Body of pancreas (tissue), 4 donors: ENCODE data around the gene SNRK. TPM values are rescaled to one million over a fixed set of nuclear protein-coding genes. Genes with fewer than 3 reads are reported as not detected.

Source experiments
- ATAC-seq: fragments of 150-250 bp; one replicate; pipeline ENCODE4 v1.9.1; 2016
- DNase-seq, 4 donors: peaks; one replicate each; pipeline ENCODE4 v3.0.0-alpha.2; 2019
- H3K27ac ChIP-seq, 4 donors: fragments of 200-600 bp; sonication (generic); 1 replicate in 3 of 4; 2 replicates in 1 of 4; pipeline versions ENCODE4 v1.5.1 to v1.6.1; 2016 to 2019; ENCODE audit warnings: mild to moderate bottlenecking in 1 of 4, mixed read lengths in 1 of 4, moderate library complexity in 1 of 4
- H3K27me3 ChIP-seq, 2 donors: fragments of 200-600 bp; sonication (generic); one replicate each; pipeline ENCODE4 v1.6.0; 2016; ENCODE audit warnings: mild to moderate bottlenecking in 1 of 2
- H3K36me3 ChIP-seq, 2 donors: fragments of 200-600 bp; sonication (generic); replicated peaks in 1 of 2; 2 replicates each; pipeline ENCODE4 v1.5.1; 2016; ENCODE audit warnings: low read depth in 2 of 2; ENCODE audit not compliant: insufficient read depth in 1 of 2
- H3K4me1 ChIP-seq: fragments of 200-600 bp; sonication (generic); one replicate; pipeline ENCODE4 v1.6.0; 2016
- H3K4me3 ChIP-seq, 2 donors: fragments of 200-600 bp; sonication (generic); 1 replicate in 1 of 2; 2 replicates in 1 of 2; pipeline ENCODE4 v1.5.1; 2016 to 2019
- H3K9me3 ChIP-seq, 3 donors: fragments of 200-600 bp; sonication (generic); 1 replicate in 2 of 3; 2 replicates in 1 of 3; pipeline ENCODE4 v1.5.1; 2016
- POLR2A ChIP-seq, 3 donors: fragments of 450-650 bp; IDR thresholded peaks; one replicate each; pipeline ENCODE4 v1.6.1; 2016; ENCODE audit warnings: antibody characterized with exemption in 3 of 3, mild to moderate bottlenecking in 2 of 3
- WGBS, 2 donors: methylation state at CpG; one replicate each; pipeline ENCODE4 v1.1.5; 2017; 5-methylcytosine and 5-hydroxymethylcytosine counted together
- intact Hi-C: fragments of 100-400 bp; cut with DNase I; formaldehyde crosslinking; loops from one replicate; pipeline ENCODE4 v1.15.1; 2023
- total RNA-seq, 2 donors: library from RNA; depleted of rRNA; stranded (reverse); fragments of >200 nt; gene quantifications; one replicate each; pipeline ENCODE4 v1.1.0, GENCODE V29; 2016
- TF ChIP-seq, protein P1 (sequence below), 7 experiments: fragments of 450-650 bp in 4 of 7; fragments of 200-600 bp in 3 of 7; sonication (generic) in 3 of 7; IDR thresholded peaks; one replicate each; pipeline ENCODE4 v1.5.1; 2016 to 2019; ENCODE audit warnings: antibody characterized with exemption in 7 of 7

The SNRK gene
- total RNA-seq, 2 donors from 2014 or later: 22.4 to 25.7 TPM

GRCh38 chr3:43328653-43329052 is 42.3 kb downstream of the SNRK start:
- no peak overlapping the region for H3K4me3 ChIP-seq
- DNase-seq (no peak), ATAC-seq (no peak)
- H3K9me3 ChIP-seq: no peaks in the 10 kb centered on the region
- no peak for TF ChIP-seq POLR2A (IDR thresholded peaks at IDR 0.05)
- TF ChIP-seq, protein P1, sequence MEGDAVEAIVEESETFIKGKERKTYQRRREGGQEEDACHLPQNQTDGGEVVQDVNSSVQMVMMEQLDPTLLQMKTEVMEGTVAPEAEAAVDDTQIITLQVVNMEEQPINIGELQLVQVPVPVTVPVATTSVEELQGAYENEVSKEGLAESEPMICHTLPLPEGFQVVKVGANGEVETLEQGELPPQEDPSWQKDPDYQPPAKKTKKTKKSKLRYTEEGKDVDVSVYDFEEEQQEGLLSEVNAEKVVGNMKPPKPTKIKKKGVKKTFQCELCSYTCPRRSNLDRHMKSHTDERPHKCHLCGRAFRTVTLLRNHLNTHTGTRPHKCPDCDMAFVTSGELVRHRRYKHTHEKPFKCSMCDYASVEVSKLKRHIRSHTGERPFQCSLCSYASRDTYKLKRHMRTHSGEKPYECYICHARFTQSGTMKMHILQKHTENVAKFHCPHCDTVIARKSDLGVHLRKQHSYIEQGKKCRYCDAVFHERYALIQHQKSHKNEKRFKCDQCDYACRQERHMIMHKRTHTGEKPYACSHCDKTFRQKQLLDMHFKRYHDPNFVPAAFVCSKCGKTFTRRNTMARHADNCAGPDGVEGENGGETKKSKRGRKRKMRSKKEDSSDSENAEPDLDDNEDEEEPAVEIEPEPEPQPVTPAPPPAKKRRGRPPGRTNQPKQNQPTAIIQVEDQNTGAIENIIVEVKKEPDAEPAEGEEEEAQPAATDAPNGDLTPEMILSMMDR (IDR thresholded peaks at IDR 0.05): no peak
- H3K36me3 ChIP-seq: peaks cover 0 to 3% of the 10 kb centered on the region in 2 donors
- no peak overlapping the region for H3K27ac ChIP-seq
- intact Hi-C loops: no loop called here
- no peaks in the 10 kb centered on the region for H3K27me3 ChIP-seq
- peaks cover 46% of the 10 kb centered on the region for H3K4me1 ChIP-seq

DNA sequence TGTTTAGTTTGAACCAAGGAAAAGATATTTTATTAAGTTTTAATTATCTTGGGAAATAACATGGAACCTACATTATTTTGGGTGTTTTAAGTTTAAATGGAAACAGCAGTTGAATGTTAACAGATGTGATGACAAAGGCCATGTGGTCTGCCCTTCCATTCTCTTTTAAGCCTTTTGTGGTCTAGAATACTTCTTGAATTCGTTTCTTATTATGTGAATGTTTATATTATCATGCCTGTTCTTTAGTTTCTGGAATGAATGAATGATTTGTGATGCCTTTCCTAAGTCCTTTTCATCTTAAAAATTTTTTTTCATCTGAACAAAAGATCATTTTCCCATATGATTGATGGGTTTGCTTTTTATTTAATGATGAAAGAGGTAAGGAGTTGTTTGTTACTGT is 44.6 kb downstream of the SNRK start:
- Histone ChIP-seq H3K27me3 (no peaks in the 10 kb centered on the region), H3K36me3 (peaks cover 0 to 5% of the 10 kb centered on the region in 2 donors), H3K9me3 (peaks cover 0 to 7% (median 0%) of the 10 kb centered on the region in 3 donors), H3K27ac (no peak overlapping the region), H3K4me3 (no peak overlapping the region), H3K4me1 (peaks cover 26% of the 10 kb centered on the region)
- TF ChIP-seq, protein P1 (IDR thresholded peaks at IDR 0.05): no peak
- no peak for TF ChIP-seq POLR2A (IDR thresholded peaks at IDR 0.05)
- DNase-seq (no peak), ATAC-seq (no peak)
- intact Hi-C loops: no loop called here
- WGBS, 2 donors: 57 to 77% methylated on average over 1 of the region's 1 CpG

DNA sequence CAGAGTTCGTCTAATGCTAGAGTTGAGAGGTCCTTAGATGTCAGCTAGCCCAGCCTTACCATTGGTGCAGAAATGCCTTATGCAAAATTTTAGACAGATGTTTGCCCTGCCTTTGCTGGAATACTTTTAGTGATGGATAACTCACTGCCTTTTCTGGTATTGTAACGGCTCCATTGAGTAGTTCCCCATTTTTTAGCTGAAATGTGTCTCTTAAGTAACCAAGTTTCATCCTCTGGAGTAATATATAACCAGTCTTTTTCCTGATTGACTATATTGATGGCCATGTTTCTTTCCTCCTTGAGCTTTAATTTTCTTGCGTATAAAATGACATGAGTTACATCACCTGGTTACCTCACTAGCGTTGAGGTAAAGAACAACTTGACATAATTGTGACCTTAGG is 45.0 kb downstream of the SNRK start:
- Histone ChIP-seq H3K9me3 (peaks cover 0 to 11% (median 0%) of the 10 kb centered on the region in 3 donors), H3K27me3 (no peaks in the 10 kb centered on the region), H3K27ac (no peak overlapping the region), H3K4me1 (peaks cover 22% of the 10 kb centered on the region), H3K4me3 (no peak overlapping the region), H3K36me3 (peaks cover 0 to 6% of the 10 kb centered on the region in 2 donors)
- ATAC-seq: no peak
- DNase-seq: no peak
- TF ChIP-seq, protein P1 (IDR thresholded peaks at IDR 0.05): no peak
- TF ChIP-seq POLR2A (IDR thresholded peaks at IDR 0.05): no peak
- intact Hi-C loops: no loop called here
- 80 to 92% methylated on average over 4 of the region's 4 CpGs for WGBS, 2 donors

DNA sequence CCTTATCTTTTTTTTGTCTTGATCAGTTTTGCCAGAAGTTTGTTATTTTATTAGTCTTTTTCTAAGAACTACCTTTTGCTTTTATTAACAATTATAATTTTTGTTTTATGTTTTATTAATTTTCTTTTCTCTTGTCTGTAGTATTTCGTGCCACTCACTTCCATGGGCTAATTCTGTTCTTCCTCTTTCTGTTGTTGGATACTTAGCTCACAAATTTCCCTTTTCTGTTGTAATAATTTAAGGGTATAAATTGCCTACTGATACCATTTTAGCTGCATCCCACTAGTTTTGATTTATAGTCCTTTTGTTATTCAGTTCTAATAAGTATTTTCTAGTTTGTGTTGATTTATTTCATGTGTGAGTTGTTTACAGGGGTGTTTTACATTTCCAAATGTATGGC is 48.6 kb downstream of the SNRK start:
- WGBS, 2 donors: 73 to 93% methylated on average over 1 of the region's 1 CpG
- intact Hi-C loops: no loop called here
- Histone ChIP-seq H3K36me3 (peaks cover 0 to 14% of the 10 kb centered on the region in 2 donors), H3K27me3 (no peaks in the 10 kb centered on the region), H3K4me3 (no peak overlapping the region), H3K27ac (no peak overlapping the region), H3K9me3 (peaks cover 0 to 29% (median 0%) of the 10 kb centered on the region in 3 donors), H3K4me1 (peaks cover under 1% of the 10 kb centered on the region)
- TF ChIP-seq, protein P1 (IDR thresholded peaks at IDR 0.05): no peak
- no peak for TF ChIP-seq POLR2A (IDR thresholded peaks at IDR 0.05)
- DNase-seq (no peak), ATAC-seq (no peak)

- intact Hi-C loops: no loop called here
- Histone ChIP-seq H3K27me3 (no peaks in the 10 kb centered on the region), H3K4me1 (peaks cover 9% of the 10 kb centered on the region), H3K4me3 (no peak overlapping the region), H3K27ac (no peak overlapping the region), H3K9me3 (peaks cover 0 to 29% (median 0%) of the 10 kb centered on the region in 3 donors), H3K36me3 (peaks cover 0 to 16% of the 10 kb centered on the region in 2 donors)
- ATAC-seq (no peak), DNase-seq (no peak)
- 91 to 97% methylated on average over 1 of the region's 1 CpG for WGBS, 2 donors
- TF ChIP-seq POLR2A (IDR thresholded peaks at IDR 0.05): no peak
- TF ChIP-seq, protein P1 (IDR thresholded peaks at IDR 0.05): no peak
Observed at GRCh38 chr3:43335799-43336198, 49.5 kb downstream of the SNRK start.
